Measurements from ENCODE around the gene AAMP.
"Not testable (repeated sequence)": the region's sequence is repeated elsewhere in the genome, so short reads cannot be mapped to it uniquely, and the experiment has no call there.

The AAMP gene

DNA sequence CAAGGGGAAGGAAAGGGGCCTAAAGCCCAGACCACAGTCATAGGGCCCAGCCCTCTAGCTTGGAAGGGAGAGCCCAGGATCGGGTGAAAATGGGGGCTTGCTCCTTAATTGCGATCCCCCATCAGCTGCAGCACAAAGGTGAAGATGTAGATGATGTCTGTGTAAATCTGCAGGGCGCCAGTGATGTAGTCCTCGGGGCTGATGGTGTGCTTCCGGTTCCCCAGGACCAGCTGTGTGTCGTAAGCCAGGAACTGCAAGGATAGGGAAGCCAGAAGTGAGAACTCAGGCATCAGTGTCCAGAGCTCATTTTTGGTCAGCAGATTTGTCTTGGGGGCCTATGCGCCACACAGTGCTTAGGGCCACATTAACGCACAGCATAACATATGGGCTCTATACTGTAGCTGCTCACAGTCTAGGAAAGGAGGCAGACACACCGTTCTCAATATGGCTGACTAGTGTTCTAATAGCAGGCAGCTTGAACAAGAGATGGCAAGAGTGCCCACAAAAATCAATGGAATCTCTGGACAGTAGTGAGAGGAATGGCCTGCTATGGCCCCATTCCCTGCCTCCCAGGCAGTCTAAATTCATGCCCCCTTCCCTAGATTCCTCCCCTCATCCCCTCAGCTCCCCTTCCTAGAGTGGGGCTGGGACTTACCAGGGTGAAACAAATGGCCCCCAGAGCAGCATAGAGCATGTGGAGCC lies 5.6 kb upstream of the AAMP start:
- no peak for DNase-seq (ENCODE audit: low read depth in 1 of 2, low spot score in 1 of 2)

DNA sequence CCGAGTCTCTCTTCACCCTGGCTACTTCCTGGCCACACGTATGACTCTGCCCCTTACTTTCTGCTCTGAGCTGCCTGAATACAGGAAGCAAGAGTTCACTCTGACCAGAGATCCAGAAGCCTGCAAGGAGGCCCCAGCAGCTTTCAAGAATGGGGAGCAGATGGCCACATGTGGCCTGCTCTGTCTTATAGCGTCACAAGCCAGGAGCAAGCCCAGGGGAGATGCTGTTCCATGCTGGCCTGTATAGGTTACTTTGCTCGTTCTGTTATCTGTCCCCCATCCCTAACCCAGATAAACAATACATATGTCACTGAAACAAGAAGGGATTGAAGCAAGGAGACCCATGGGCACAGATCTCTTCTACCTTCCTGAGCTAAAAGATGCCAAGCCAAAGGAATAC lies 4.6 kb upstream of the AAMP start:
- DNase-seq (ENCODE audit: low read depth in 1 of 2, low spot score in 1 of 2), result no peak

DNA sequence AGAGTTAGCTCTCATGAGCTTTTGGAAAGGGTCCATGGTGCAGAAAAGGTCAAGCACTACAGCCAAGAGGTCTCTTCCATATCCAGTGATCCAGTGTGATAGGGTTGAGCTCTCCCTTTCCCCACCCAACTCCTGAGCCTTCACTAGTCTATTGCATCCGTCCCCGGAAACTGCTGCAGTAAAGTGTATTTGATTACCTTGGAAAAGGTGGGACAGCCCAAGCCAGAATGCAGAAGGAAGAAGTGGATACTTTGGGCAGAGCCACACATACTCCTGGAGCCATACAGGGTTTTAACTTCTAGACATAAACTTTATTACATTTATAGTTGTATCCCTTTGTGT lies 3.9 kb upstream of the AAMP start:
- no peak for DNase-seq (ENCODE audit: low read depth in 1 of 2, low spot score in 1 of 2)

DNA sequence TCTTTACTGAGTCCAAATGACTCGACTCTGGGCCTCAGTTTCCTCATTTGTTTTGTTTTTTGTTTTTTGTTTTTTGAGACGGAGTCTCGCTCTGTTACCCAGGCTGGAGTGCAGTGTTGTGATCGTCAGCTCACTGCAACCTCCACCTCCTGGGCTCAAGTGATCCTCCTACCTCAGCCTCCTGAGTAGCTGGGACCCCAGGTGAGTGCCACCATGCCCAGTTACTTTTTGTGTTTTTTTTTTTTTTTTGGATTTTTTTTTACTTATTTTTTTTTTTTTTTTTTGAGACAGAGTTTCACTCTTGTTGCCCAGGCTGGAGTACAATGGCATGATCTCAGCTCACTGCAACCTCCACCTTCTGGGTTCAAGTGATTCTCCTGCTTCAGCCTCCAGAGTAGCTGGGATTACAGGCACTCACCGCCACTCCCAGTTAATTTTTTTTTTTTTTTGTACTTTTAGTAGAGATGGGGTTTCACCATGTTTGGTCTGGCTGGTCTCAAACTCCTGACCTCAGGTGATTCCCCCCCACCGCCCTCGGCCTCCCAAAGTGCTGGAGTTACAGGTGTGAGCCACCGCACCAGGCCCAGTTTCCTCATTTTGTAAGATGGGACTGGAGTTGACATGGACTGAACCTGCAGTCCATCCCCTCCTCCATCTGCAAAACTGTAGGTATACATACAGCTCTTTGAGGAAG lies 3.4 kb upstream of the AAMP start:
- not testable (repeated sequence) for DNase-seq (ENCODE audit: low read depth in 1 of 2, low spot score in 1 of 2)

DNA sequence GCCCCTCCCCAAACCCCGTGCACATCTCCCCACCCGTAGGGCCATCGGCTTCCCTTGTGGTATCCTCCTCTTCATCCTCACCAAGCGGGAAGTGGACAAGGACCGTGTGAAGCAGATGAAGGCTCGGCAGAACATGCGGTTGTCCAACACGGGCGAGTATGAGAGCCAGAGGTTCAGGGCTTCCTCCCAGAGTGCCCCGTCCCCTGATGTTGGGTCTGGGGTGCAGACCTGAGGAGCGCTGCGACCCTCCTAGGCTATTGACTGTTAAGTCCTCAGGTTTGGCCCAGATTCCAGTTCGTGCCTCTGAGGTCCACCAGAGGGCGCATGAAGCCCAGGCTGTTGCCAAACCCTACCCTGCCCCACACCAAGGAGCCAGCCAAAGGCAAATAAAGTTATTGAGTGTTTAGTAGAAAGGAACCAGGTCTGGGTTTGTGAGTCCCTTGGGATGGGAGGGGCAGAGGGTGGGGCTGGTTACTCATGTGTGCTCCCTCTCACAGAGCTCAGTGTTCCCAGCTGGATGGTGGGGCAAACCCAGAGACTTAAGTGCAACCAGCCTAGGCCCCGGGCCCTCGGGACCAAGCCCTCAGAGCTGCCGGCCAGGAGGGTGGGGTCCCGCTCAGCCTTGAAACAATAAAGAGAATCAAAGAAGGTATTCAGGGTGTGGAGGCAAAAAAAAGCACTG lies 2.7 kb upstream of the AAMP start:
- peak; percentile 61 to 62 for DNase-seq (ENCODE audit: low read depth in 1 of 2, low spot score in 1 of 2)

DNA sequence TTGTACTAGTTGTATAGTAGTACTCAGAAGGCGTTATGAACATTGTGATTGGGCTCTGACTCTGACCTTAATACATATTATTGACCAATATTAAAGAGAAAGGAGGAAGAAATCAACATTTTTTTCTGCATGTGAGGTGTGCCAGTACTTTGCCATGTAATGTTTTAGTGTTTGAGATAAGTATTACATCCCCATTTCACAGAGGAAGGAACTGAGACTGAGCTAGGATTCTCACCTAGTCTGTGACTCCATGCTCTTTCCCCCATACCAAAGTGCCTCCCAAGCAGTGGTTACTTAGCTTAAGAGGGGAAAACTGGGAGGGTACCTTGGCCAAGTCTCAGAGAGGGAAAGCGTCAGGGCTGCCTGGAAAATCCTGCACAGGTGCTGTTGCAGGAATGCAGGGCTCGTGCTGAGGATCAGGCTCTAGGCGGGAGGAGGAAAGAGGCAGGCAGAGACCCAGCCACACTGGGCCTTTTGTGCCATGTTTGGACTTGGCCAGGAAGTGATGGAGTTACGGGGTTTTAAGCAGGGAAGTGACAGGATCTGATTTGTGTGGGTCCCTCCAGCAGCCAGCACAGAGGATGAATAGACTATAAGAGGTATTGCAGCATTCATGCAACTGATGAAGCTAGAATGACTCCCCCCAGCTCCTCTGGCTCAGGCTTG lies 2.1 kb upstream of the AAMP start:
- no peak for DNase-seq (ENCODE audit: low read depth in 1 of 2, low spot score in 1 of 2)

DNA sequence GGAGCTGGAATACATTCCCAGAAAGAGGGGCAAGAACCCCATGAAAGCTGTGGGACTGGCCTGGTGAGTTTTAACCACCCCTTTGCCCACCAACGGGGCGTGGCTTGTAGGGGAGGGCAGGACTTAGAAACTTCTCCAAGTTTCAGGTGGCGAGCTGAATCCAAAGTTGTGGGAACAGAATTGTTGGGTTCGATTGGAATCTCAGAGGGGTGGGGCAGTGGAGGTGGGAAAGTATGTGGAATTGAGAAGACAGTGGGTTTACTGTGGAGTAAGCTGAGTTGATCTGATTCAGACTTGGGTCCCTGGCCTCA lies 1.5 kb upstream of the AAMP start:
- DNase-seq (ENCODE audit: low read depth in 1 of 2, low spot score in 1 of 2), result no peak

DNA sequence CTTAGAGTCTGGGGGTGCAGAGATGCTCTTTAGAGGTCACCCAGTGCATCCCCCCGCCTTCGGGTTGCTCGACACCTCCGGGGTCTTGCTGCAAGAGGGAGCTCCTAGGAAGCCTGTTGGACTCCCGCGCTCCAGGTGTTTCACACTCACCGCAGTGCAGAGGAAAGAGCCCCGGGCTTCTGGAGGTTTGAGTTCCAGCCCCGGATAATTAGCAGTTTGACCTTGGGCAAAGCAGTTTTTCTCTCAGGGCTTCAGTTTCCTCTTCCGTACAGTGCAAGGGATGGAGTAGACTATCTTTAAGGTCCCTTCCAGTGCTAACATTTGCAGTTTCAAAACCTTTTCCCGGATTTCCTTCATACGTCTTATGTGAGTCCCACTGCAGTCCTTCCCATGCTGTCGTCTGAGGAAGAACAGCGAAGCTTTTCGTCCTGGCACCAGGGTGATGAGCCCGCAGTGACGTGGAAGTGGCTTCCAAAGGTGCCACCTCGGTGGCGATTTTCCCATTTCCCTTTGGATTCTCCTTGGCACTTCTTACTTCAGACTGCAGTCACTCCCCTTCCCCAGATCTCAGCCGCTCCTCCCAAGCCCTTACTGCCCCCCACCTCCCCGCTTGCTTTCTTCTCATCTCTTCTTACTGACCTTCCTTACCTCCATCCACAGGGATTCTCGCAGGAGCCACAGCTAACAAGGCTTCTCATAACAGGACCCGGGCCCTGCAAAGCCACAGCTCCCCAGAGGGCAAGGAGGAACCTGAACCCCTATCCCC lies 967 bp upstream of the AAMP start:
- DNase-seq (ENCODE audit: low read depth in 1 of 2, low spot score in 1 of 2), result no peak

DNA sequence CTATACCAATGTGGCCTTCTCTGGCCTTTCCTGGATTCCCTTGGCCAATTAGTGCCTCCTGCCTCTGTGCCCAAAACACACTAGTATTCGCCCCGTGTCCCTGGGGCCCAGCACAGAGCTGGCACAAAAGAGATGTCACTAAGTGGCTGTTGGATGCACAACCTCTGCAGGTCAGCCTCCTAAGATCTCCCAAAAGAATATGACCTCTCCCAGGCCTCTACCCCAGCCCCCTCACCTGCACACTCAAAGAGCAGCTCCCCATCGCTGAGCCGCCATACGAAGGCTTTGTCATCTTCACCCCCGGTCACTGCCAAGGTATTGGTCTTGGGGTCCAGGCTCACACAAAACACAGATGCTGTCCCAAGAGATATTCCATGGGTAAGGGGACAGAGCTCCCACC lies 2.7 kb downstream of the AAMP start:
- no peak for DNase-seq (ENCODE audit: low read depth in 1 of 2, low spot score in 1 of 2)

DNA sequence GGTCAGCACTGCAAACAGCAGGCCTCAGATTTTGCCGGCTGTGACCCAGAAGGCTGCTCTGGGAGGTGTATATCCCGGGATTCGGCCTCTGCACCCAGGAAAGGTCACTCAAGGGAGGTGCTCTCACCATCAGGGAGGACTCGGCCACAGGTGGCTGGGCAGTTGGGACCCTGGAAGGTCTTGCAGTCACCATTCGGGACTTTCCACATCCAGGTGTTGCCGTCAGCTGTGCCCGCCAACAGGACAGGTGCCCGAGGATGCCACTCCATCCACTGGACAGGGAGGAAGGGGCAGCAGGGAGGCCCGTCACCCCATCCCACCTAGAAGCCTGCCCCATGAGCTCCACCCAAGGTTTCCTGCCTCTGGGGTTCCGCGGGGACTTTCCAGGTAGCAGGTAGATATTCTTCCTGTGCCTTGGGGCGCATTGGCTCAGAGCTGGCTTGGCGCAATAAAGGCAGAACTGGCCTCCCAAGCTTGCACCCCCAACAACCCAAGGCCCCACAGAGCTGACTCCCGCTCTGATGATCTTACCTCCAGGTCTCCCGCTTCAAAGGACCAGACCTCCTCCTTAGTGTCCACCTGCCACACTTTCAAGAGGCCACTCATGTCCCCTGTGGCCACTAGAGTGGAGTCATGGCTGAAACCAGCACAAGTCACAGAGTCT lies 3.5 kb downstream of the AAMP start:
- no peak for DNase-seq (ENCODE audit: low read depth in 1 of 2, low spot score in 1 of 2)

DNA sequence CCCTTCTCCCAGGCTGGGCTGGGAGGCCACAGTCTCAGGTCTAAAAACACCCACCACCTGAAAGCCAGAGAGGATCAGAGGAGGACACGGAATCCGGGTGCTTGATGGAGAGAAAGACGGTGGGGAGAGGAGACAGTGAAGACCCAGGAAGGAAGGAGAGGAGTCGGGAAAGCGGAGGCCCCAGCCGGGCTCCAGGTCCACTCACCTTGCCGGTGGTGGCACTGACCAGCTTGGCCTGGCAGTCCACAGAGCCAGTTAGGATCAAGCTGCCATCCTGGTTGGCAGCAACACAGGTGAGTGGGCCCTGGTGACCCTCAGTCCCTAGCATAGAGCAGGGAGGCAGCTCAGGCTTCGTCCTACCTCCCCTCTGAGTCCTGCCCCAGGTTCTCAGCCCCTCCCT lies 4.3 kb downstream of the AAMP start:
- no peak for DNase-seq (ENCODE audit: low read depth in 1 of 2, low spot score in 1 of 2)

DNA sequence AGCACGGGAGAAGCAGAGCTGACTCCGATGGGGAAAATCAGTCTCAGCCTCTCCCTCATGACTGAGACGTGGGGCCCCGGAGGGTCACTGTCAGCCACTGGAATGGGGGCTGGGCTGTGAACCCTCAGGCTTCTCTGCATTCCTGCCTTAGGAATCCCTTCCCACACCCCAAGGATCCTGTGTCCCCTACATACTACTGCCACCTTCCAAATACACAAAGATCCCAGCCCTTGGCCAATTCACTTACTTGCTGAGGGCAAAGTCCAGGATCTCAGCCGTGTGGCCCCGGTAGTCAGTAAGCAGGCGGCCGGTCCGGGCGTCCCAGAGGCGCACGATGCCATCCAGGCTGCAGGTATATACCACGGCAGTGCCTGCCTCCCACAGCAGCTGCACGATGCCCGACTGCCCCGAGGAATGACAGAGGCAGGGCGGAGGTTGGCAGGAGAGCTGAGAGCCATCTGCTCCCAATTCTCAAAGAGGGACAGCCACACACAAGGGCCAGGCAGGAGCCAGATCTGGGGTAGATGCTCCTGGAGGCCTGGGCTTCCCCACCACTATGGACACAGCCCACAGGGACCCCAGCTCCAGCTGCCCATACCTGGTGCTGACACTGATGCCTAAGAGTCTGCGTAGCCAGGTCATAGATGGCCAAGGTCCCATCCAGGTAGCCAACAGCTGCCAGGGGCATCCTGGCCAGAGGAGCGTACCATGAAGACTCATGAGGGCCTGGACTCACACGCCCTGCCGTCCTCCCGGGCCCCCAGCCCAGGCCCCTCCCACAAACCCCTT lies 5.0 kb downstream of the AAMP start:
- no peak for DNase-seq (ENCODE audit: low read depth in 1 of 2, low spot score in 1 of 2)

DNA sequence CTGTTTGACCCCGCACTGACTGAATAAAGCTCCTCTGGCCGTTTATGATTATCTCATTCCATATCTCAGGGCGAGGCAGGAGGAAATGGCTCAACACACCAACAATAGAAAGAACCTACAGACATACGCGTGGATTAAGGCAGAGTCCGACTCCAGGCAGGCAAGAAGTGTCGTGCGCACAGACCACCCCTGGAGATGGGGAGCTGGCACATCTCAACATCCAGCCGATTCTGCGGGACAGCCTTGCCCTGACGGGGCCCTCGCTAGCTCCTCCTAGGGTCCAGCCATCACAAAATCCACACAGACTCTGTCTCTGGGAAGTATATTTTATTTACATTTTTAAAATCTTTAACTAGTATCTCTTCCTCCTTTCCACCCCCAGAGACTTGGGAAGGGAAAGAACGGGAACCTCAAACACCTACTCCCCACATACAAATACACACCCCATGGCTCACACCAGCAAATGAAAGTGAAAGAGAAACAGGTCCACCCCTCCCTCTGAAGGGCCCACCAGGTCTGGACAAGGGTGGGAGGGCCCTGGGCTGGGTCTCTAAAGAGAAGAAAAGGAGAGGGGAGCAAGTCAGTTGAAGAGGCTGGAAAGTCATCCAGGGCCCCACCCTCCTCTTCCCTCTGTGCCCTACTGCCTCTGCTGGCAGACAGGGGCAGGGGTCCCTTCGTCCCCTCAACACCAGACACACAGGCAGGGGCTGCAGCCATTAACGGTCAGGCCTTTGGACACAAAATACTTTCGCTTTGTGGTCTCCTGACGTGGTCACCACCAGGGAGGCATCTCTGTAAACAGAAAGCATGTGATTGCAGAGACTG lies 5.9 kb downstream of the AAMP start:
- no peak for DNase-seq (ENCODE audit: low read depth in 1 of 2, low spot score in 1 of 2)

DNA sequence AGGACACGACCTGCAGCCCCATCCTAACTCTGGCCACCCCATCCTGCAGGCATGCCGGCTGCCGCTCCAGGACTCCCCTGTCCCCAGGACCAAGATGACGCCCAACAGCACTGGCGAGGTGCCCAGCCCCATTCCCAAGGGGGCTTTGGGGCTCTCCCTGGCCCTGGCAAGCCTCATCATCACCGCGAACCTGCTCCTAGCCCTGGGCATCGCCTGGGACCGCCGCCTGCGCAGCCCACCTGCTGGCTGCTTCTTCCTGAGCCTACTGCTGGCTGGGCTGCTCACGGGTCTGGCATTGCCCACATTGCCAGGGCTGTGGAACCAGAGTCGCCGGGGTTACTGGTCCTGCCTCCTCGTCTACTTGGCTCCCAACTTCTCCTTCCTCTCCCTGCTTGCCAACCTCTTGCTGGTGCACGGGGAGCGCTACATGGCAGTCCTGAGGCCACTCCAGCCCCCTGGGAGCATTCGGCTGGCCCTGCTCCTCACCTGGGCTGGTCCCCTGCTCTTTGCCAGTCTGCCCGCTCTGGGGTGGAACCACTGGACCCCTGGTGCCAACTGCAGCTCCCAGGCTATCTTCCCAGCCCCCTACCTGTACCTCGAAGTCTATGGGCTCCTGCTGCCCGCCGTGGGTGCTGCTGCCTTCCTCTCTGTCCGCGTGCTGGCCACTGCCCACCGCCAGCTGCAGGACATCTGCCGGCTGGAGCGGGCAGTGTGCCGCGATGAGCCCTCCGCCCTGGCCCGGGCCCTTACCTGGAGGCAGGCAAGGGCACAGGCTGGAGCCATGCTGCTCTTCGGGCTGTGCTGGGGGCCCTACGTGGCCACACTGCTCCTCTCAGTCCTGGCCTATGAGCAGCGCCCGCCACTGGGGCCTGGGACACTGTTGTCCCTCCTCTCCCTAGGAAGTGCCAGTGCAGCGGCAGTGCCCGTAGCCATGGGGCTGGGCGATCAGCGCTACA lies 7.0 kb downstream of the AAMP start:
- DNase-seq (ENCODE audit: low read depth in 1 of 2, low spot score in 1 of 2), result no peak

DNA sequence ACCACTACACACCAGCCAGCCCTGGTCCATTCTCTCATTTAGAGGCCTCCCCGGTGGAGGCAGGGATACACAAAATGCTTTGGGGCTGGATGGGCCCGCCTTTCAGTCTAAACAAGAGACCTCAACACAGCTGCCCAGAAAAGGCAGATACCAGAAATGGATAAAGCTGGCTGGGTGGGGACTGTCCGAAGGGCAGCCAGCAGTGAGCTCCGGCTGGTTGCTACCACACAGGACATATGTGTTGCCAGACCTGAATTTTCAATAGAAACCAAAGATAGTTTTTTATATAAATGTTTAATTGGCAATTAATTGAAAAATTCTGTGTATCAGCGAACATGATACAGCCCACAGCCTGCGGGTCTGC lies 7.7 kb downstream of the AAMP start:
- DNase-seq (ENCODE audit: low read depth in 1 of 2, low spot score in 1 of 2), result no peak

DNA sequence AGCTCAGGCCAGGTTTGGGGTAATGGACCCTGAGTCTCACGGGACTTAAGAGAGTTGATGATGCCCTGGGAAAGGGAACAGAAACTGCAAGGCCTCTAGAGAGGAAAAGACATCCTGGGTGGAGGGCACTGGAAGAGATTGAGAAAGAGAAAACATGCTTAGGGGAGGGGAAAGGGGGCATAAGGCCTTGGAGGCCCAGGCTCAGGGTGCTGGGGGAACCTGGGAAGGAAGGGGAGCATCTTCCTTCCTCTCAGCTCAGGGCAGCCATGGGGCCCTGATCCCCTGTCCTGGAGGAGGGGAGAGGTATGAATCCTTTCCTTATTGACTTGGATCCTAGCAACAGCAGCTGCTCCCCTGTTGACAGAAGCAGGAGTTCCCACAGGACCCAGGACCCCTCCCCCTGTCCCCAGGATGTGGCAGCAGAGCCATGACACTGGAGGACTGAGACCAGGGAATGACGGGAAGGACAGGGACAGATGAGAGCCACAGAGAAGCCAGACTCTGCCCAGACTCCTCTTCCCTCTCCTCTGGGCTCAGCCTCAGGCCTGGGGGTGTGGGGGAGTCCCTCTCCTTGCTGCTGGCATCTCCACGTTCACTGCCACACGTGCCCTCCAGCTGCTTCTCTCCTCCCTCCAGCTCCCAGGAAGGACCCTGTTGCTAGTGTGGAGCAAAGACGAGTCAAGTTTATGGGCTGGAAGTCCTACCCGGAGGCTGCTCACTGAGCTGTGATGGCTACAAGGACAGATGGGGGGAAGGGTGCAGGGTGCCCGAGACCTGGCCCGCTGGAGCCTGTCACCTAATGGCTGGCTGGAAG lies 8.3 kb downstream of the AAMP start:
- no peak for DNase-seq (ENCODE audit: low read depth in 1 of 2, low spot score in 1 of 2)

DNA sequence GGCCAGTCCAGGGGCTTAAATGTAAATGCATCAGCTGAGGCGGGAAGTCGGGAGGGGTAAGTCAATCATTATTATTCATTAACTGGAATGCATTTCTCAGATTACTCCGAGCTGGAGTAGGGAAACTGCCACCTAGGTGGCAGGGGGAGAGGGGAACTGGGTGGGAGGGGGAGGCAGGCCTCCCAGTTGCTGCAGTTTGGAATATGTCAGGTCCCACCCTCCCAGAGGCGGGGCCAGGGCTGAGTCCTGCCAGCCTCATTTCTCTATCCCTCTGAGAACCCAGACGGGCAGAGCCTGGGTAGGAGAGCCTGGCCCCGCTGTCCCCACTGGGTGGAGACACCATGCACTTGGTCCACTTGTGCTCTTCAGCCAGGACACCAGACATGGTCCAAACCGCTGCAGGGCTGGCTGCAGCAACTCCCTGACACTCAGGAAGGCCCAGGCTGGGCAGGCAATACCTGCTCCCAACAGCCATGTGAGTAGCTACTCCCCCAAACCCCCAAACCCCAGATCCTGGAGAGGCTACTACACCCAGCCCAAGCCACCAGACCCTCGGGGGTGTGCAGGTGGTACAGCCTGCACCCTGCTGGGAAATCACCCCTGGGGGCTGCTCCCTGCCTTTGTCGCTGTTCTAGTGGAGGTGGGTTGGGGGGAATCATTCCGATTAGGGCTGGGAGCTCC lies 9.1 kb downstream of the AAMP start, which contains the start of gene GPBAR1:
GPBAR1 (plus strand) TSS at position 274 of the 681 bp plus-strand sequence. CDS start 1,710 bp downstream, outside the sequence.
- no peak for DNase-seq (ENCODE audit: low read depth in 1 of 2, low spot score in 1 of 2)
